Measurements from ENCODE around the gene RNF11.

The RNF11 gene

DNA sequence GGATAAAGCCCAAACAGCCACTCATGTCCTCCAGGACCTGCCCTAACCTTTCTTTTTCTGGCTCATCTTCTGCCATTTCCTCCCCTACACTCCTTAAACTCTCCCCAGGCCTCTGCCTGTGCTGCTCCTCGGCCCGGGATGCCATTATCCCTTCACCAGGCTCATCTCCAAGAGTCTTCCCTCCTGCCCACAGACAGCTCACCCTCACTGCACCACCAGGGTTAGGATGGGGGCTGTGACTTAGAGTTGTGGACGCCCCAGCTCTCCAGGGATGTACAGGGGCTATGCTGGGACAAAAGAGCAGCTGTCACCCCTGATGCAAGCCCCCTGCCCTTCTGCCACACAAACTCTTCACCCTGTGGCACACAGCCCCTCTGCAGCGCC is 62.2 kb downstream of the RNF11 start:
- DNase-seq, result no peak

DNA sequence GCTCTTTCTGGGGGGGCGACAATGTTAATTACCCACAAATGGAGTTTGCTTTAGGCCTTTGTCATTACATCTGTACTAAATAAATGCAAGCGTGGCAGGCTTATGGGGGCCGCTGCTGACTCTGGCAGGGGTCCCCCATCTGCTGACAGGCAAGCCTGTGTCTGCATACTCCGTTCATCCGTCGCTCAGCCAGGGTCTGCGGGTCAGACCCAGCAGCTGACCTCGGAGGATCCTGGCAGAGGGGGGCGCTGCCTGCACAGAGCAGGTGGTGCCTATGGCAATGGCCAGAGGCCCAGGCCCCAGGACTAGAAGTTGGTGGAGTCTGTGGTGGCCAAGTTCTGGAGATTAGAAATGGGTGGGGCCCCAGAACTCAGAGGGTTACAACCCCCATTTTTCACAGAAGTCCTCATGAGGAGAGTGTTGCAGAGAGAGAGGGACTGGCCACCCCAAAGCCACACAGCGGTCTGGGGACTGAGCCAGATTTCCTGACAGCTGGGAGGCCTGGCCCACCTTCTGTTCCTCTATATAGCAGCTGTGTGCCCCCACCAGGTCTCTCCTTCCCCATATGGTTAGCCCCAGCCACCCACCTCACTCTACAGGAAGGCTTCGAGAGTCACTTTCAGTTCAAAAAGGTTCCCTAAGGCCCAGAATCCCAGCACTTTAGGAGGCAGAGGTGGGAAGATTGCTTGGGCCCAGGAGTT is 63.3 kb downstream of the RNF11 start:
- DNase-seq, result no peak

DNA sequence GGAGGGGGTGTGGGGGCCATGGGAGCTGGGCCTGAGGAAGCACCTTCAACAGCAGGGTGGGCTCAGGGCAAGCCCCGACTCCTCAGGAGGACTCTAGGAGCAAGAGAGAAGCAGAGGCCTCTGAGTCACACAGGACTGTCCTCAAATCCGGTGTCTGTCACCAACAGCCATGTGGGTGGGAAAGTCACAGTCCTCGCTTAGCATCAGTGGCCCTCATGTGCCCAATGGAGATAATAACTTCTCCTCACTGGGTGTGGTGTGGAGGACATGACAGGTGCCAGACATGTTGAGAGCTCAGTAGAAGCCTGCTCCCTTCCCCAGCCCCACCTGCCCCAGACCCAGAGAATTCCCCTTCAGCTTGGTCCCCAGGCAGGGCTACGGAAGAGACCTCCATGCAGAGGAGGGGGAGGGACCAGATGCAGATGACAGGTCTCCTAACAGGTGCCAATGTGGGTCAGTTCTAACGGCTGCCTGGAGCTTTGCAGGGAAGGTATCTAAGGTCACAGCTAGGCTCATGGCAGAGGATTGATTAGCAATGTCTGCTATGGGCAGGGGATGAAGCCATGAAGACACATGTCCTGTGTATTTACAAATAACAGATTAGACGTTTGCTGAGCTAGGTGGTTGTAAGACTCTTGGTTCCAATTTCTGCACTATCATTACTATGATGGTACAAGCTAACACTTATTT is 64.1 kb downstream of the RNF11 start:
- DNase-seq, result no peak

DNA sequence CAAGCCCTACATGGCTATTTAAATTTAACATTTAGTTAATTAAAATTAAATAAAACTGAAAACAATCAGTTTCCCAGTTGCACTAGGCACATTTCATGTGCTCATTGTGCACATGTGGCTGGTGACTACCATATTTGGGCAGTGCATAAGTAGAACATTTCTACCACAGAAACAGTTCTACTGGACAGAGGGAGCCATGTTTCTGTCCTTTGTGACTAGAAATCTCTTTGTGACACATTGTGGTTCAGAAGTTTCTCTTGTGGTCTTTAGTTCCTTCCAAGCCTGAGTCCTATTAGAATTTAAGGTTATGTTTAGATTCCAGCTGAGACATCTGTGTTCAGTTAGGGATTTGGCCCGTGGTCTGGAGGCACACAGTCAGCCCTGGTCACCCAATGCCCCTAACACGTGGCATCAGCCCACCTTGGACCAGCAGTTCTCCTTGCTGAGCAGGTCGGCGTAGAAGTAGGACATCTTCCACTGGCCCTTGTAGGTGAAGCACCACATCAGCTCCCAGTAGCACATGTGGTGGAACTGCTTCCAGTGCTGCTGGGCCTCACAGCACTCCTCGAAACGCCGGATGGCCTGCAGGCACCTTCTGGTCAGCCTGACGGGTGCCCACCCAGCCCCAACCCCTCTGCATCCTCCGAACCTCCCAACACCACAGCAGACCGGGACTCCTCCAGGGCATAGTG is 65.2 kb downstream of the RNF11 start:
- no peak for DNase-seq

DNA sequence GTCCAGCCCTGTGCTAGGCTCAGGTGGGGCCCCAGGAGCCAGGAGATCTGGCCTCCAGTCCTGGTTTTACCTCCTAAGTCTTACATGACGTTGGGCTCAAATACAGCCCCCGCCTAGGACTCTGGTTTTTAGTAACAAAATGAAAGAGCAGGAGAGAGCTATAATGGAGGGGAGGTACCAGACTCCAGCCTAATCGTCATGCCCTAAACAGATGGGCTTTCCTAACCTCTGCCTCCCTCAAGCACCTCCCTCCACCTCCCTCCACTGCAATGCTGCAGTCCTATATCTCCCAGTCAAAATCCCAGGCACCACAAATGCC is 65.7 kb downstream of the RNF11 start:
- DNase-seq, result no peak

DNA sequence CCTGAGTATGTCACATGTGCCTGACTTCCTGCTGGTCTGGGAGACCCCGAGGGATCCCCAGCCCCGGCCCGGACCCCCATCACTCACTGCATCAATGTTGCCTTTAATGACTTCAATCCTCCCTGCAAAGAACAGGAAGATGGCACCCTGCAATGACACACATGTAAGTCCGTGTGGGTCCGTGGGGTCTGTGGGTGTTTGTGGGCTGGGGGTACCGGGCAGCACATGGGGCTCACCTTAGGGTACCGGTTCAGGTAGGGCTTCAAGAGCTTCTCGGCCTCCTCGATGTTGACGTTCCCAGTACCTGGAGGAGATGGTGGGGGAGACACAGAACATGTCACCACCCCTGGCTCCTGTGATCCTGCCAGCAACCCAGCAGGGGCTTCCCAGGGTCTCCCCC is 66.2 kb downstream of the RNF11 start:
- no peak for DNase-seq

DNA sequence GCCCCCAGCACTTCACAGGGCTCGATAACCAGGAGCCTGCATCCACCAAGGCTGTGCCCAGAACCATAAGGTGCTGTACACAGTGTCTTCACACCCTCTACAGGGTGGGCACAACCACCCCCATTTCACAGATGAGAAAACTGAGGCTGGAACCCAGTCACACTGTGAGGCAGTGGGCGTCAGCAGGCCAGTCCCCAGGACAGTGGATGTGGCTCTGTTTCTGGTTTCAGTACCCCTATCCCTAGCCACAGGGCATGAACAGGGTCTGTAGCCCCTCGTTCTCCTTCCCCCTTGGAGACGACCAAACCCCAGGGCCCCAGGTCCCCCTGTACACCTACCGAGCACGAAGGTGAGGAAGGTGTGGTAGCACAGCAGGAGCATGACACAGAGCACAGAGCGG is 66.7 kb downstream of the RNF11 start:
- DNase-seq, result no peak

DNA sequence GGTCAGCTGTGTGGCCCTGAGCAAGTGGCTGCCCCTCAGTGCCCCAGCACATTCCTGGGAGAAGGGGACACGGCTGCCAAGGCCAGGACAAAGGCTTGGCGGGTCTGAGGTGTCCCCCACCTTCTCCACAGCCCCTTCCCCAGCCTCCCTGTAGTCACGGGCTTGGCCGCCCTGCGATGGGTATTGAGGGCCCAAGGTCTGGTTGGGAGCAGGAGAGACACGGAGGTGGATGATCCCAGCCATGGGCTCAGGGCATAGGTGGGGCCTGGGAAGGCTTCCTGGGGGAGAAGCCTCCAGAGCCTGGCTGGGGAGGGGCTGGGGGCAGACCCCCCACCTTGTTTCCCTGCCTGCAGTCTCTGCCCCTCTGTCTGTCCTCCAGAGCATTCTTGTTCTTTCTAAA is 67.2 kb downstream of the RNF11 start:
- no peak for DNase-seq

DNA sequence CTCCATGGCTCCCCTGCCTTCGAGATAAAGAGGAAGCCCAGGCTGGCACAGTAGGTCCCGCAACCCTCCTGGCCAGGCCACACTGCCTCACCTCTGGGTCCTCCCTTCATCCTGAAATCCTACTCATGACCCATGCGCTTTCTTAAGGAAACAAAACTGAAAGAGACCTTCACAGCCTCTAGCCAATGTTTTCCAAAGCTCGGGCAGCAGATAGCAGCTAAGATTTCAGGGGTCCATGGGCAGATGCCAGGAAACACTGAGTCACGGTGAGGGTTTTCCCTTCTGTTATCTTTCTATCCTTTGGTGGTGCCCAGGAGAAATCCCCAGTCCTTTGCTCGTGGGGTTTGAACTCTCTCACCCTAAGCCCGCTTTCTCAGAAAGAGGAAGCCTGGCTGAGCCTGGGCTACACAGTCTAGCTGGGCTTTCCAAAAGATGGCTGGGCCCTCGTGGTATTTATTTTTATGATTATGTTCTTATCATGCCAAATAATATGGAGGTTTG is 67.7 kb downstream of the RNF11 start:
- DNase-seq, result no peak

DNA sequence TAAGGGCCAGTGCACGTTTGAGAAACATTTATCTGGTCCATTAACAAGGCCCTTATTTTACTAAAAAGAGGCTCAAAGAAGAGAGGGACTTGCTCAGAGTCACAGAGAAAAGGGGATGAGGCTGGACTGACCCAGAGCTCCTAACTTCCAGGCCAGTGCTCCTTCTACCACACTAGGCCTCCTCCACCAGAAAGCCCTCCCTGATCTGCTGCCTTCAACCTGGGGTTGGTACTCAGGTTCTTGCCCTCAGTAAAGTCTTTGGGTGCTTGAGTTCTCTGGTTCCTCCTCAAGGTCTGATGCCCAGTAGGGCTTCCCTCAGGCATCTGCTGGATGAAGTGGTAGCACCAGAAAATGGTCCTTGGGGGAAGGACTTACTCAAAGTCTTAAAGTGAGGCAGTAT is 68.3 kb downstream of the RNF11 start:
- no peak for DNase-seq

DNA sequence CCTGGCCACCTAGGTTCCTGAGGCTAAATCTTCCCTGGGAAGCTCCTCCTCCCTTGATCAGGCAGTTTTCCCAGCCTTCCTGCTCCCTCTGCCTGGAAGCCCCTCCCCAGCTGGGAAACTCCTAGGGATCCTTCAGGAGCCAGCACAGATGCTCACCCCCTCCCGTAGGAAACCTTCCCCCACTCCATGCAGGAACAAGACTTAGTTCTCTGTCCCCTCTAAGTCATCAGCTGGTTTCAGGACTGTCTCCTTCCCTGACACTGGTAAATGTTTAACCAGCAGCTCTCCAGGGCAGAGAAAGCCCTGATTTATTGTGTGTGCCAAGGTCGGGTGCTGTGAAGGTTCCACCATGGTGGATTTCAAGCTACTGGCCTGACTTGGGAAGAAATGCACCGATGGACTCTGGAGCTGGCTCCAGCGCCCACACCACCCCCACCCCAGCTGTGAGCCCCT is 69.3 kb downstream of the RNF11 start:
- no peak for DNase-seq

DNA sequence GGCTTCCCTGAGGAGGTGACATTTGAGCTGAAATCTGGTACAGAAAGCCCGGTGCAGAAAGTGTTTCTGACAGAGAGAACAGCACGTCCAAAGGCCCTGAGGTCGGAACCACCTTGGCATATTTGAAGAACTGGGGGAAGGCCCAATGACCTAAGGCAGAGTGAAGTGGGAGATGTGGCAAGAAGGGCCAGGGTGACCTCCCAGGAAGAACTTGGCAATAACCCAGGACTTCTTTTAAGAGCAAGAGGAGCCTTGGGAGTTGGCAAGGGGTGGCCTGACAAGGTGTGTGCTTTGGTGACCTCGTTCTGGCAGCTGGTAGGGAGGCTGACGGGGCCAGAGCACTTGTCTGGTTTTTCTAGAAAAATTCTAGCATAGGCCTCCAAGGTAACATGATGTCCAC is 70.9 kb downstream of the RNF11 start:
- DNase-seq, result no peak

DNA sequence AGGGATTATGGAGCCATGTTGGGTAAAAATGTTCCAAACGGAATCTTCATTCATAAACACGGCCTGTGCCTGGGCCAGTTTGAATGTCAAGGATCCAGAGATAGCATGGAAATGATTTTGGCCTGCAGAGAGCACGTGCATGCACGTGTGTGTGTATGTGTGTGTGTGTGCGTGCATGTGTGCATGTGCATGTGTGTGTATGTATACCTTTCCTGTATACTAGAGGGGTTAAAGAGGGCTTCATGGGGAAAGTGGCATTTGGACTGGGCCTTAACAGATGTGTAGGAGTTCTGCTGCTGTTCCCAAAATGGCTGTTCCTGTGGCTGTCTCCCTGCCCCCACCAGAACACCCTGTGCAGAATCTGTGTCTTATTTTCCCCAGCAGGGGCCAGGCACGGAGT is 72.6 kb downstream of the RNF11 start:
- DNase-seq, result no peak

DNA sequence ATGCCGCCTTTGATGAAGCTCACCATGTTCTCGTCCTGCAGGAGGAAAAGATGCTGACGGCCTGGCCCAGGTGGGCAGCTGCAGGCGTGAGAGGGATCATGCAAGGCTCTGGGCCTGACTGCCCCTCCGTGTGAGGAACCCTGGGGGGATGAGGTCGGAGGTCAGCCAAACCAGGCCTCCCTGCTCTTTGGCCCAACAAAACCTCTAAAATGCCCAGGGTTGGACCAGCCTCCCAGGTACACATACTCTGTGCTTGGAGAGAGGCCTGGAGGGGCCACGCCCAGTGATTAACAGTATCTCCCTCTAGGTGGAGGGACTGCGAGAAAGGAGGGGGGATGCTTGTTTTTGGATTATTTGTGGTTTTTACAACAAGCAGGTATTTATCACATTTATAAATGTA is 73.2 kb downstream of the RNF11 start:
- DNase-seq, result no peak

DNA sequence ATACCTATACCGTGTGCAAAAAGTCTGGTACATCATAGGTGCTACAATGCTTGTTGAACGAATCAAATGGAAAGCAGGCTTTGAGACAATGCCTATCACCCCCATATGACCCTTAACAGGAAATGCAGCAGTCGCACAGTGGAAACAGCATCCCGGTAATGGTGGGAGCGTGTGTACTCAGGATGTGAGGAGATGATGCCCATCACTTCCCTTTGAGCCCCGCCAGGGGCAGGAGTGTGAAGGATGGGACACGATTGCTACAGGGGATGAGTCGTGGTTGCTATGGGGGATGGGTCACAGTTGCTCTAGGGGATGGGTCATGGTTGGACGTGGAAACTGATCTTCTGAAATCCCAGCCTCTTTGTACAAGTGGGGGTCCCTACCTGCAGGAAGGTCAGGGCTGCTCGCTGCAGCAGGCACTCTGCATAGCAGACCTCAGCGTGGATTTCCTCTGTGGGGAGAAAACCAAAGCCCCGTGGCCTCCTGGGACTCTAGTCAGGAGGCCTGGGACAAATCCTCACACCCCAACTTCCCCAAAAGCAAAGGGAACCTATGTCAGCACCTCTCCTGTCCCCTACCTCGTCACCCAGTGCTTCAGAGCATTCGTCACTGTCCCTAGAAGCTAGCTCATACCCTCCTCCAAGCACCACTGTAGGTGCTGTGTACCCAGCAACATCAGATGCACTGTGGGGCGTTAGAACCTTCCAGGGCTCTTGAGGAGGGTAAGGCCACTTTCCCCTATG is 75.0 kb downstream of the RNF11 start:
- no peak for DNase-seq

DNA sequence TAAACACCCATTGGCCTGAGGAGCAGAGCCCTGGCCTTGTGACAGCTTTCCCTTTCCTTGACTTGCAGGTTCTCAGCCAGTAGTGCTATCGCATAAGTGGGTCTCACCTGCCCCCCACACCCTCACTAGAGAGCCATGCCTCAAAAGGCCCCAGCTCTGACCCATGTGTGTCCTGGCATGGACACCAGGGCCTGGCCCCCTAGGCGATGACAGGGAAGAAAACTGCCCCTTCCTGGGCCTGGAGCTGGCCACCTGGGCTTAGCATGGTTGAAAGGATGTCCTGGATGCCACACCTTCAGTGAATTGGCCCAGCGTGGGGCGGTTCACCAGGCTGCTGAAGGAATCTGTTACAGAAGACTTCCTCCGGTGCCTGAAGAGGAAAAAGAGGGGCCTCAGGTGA is 75.8 kb downstream of the RNF11 start:
- DNase-seq, result no peak

DNA sequence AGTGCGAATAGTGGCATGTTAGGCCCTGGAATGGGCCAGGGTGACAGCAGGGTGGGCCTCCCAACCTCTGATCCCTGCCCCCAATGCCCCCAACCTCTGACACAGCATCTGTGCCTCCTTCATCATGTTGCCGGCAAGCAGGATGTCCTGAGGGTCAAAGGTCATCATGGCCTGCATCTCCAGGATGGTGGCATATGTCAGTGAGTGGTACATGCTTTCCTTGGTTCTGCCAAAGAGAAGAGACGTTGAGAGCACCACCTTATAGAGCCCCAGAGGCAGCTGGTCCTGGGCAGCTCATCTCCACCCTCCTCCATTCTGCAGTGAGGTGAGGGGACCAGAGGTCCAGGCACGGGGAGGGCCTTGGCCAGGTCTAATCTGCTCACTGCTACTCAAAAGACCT is 76.6 kb downstream of the RNF11 start:
- DNase-seq, result no peak

DNA sequence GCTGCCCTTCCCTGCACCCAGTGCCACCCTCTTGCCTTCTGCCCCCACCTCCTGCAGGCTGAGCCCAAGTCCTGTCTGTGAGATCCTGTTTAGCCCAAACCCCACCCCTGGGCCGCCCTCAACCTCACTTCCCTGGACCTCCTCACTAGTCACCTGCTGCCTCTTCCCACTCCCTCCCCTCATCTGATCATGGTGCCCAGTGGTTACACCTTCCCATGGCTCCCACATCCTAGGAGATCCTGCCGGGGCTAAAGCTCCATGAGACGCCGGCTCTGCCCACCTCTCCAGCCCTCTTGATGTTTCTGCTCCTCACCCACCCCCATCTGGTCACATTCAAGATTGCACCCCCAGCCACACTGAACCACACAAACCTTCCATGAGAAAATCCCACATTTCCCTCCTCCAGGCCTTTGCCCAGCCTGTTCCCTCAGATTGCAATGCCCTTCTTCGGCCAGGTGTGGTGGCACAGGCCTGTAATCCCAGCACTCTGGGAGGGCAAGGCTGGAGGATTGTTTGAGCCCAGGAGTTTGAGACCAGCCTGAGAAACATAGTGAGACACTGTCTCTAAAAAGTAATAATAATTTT is 77.3 kb downstream of the RNF11 start:
- DNase-seq, result peak in 1 of 2 experiments; percentile 28

DNA sequence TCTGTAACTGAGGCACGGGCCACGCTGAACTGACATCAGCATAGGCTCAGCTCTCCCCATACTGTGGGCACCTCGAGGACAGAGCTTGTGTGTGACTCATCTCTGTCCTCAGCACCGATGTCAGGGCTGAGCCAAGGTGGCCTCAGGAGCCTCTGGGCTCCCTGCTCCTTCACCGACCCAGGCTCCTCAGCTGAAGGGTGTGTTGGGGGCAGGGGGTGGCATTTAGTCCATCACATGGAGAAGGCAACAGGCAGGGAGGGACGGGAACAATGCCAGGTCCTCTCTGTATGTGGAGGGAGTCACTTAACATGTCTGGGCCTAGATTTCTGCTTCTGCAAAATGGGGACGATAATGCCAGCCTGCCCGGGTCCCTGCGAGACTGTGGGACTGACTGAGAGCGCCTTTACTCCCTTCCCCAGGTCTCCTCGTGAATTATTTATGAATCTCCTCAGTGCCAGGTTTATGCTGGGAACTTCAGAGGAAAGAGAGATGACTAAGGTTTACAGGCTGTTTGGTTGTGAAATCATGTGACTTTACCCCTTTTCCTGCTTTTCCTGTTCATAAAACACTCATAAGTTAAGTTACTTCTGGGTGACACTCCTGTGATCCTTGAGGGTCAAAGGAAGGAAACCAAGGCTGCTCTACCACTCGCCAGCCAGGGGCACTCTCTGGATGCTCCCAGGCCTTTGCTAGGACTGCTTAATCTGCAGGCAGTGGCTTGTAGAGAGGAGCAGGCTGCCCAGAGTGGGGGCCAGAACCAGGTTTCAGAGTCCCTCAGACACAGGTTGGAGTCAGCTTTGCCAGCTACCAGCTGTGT is 78.1 kb downstream of the RNF11 start:
- peak in 1 of 2 experiments; percentile 11 for DNase-seq

DNA sequence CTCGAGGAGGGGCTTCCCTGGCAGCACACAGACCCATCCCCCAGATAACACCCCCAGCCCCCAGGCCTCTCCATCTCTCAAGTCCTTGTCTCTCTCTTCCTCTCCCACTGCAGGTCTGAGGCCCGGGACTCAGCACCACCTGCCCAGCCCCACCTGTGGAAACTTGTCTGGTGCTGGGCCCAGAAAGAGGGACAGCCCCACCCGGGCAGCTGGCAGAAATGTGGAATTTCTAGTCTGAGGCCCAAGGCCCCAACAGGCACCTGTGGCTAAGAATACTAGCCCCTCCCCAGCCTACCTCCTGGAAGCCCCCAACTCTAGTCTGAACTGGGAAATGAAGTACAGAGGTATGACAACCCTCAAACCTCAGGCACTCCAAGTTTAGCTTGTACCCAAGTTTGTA is 78.9 kb downstream of the RNF11 start:
- DNase-seq, result no peak

DNA sequence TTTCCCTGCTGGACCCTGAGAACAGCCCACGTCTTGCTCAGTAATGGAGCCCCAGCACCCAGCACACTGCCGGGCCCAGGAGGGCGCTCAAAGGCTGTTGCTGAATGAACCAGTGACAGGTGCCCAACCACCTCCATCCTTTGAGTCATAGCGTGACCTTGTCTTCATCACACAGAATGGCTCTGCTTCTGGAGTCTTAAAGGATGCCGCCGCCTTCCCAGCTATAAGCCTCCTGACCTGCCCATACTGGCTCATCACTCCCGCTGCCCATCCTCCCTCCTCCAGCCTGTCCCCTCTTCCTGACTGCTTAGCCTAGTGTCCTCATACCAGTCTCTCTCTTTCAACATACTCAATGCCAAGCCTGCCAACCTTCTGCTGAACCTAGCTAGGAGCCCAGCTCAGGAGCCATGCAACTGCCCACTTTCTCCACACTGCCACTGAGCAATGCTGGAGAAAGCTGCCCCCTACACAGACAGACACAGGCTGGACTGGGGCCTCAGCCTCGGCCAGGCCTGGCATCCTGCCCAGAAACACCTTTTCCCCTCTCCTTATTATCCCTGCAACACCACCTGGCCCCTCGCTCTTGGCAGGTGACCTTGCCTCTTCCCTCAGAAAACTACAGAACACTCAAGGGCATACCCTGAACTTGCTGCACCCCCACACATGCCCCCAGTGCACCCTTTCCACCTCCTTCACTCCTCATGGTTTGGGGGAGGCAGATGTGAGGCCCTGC is 80.2 kb downstream of the RNF11 start:
- DNase-seq, result no peak

DNA sequence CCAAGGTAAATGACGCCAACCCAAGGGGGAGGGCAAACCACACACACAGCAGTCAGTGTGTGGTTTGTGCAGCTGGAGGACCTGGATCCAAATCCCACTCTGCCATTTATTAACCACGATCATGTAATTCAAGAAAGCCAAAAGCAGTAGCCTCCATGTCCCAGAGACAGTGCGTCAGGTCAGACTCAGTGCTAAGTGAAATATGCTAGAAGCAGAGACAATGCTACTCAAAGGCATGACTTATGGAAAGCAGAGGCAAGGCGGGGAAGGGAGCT is 80.7 kb downstream of the RNF11 start:
- DNase-seq, result no peak

Data from NCI-H526 (cell line).